Measurements from ENCODE around the gene HM13.
"Not testable (repeated sequence)": the region's sequence is repeated elsewhere in the genome, so short reads cannot be mapped to it uniquely, and the experiment has no call there.

HM13 gene

GRCh38 chr20:31543966-31544598, 29.8 kb downstream of the HM13 start:
- FAIRE-seq: no peak

DNA sequence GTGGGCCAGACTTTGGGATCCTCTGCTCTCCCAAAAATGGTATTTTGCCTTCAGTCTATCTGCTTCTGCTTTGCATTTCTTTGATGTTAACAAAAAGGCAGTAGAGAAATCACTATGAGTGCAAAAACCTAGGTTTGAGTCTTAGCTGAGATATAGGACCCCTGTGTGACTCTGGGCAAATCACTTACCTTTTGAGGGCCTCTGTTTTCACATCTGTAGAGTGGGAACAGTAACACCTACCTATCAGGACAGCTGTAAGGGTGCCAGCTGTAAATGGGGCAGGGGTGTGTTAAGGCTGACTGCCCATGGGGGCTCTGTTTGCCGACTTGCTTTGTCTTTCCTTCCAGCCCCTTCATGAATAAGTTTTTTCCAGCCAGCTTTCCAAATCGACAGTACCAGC, 30.4 kb downstream of the HM13 start:
- FAIRE-seq: no peak

DNA sequence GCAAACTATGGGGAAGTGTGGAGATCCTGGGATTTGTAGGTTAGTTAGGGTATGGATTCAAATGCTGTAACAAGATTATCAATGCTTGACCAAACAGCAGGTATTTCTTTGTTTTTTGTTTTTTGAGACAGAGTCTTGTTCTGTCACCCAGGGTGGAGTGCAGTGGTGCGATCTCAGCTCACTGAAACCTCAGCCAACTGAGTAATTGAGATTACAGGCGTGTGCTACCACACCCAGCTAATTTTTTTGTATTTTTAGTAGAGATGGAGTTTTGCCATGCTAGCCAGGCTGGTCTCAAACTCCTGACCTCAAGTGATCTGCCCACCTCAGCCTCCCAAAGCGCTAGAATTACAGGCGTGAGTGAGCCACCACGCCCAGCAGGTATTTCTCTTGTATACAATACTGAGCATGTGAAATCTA, 31.4 kb downstream of the HM13 start:
- not testable (repeated sequence) for FAIRE-seq

DNA sequence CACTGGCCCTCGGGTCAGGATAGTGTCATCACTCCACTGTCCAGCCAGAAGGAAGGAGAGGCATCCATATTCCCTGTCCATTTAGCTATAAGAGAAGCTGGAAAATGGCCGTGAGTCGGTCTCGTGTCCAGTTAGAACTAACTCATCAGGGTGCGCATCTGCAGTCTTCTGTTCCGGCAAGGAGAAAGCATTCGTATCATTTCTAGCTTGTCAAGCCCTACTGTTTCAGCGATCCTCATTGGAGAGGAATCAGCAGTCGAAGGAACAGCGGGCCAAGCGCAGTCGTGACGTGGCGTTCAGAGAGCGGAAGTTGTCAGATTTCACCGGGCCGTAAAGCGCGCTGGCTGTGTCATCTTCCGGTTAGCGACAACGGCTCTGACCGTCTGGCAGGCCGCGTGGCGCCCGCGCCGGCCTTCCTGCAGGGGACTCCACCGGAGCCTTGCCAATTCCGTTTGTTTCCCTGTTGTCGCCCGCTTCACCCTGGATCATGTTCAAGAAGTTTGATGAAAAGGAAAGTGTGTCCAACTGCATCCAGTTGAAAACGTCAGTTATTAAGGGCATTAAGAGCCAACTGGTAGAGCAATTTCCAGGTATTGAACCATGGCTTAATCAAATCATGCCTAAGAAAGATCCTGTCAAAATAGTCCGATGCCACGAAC, 32.9 kb downstream of the HM13 start:
- FAIRE-seq: no peak

DNA sequence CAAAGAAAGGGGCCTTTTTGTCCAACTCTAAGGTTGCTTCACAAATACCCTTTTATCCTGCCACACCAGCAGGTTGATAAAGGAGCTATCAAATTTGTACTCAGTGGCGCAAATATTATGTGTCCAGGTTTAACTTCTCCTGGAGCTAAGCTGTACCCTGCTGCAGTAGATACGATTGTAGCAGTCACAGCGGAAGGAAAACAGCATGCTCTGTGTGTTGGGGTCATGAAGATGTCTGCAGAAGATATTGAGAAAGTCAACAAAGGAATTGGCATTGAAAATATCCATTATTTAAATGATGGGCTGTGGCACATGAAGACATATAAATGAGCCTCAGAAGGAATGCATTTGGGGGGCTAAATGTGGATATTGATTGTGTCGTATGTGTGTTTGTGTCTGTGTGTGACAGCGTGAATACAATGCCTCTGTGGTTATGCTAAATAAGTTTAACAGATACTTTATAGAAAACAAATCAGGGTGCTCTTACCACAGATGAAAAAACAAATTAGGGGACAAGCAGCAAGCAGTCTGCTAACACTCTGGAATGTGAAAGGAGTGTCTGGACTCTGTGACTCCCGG, 33.6 kb downstream of the HM13 start:
- FAIRE-seq: no peak

DNA sequence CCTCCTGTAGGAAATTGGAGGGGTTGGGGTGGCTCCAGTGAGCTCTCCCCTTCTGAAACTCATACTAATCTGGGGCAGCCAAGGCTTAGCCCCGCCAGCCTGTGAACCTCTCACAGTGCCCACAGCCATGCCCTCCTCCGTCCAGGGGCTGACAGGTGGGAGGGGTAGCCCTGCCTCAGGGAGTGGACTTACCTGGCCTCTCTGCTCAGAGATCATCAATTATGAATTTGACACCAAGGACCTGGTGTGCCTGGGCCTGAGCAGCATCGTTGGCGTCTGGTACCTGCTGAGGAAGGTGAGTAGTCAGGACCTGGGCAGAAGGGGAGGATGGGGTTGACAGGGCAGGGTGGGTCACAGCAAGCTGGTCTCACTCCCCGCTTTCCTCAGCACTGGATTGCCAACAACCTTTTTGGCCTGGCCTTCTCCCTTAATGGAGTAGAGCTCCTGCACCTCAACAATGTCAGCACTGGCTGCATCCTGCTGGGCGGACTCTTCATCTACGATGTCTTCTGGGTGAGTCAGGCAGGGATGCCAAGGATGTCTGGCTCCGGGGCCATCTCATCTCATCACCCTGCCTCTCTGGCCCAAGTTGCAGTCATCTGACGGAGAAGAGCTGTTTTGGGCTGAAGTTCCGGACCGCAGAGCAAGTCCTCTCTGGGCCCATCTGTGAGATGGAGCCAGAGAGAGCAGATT, 34.7 kb downstream of the HM13 start:
- no peak for FAIRE-seq

DNA sequence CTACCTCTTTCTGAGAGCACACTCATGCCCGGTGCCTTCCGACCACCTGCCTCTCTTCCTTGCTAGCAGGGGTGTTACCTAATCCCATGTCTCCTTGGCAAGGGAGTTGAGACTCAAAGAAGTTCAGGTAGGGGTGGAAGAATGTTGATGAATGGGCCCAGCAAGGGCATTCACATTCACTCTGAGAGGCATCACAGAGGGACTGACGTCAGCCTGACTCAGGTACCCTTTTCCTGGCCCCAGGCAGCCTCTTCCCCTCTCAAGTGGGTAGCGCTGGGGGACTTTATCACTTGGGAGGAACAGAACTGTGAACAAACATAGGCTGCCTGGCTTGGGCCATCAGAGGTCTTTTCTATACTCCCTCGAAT, 35.3 kb downstream of the HM13 start:
- FAIRE-seq: no peak

- FAIRE-seq: no peak
Observed at GRCh38 chr20:31550099-31550498, 35.9 kb downstream of the HM13 start.

DNA sequence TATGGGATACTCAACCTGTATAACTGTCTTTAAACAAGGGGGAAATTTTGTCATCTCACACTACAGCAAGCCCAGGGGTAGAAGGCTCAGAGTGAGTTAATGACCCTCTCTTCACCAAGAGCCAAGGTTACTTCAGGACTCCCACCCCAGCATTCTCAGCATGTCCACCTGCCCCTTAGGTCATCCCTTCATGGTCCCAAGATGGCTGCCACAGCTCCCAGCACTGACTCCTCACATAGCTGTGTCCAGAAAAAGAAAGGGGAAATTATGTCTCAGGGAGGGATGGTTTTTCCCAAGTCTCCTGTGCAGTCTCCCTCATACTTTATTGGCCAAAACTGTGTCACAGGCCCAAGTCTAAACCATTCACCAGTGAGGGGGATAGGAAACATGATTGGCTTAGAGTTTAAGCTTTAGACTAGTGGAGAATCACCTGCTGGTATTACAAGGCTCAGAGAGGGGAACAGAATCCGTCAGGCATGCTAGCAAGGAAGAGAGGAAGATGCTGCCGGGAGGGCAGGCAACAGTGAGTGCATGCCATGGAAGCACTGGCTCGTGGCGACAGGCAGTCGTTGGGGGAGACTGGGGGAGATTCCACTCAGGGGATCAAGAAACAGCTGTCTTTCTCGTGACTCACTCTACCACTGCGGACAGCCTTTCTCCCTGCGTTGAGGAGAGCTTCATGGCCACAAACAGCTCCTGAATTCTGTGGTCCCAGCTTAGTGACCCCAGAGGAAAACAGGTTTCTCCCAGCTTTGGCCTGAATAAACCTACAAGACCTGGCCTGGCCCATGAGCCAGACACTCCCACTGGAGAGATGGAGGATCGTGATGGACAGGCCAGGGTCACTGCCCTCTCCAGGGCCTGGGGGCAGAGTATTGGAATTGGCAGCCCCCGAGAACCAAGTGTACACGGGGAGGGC, 37.2 kb downstream of the HM13 start:
- FAIRE-seq: no peak

- no peak for FAIRE-seq
Observed at GRCh38 chr20:31555203-31555775, 41.0 kb downstream of the HM13 start.

GRCh38 chr20:31559704-31560093, 45.5 kb downstream of the HM13 start:
- no peak for FAIRE-seq

DNA sequence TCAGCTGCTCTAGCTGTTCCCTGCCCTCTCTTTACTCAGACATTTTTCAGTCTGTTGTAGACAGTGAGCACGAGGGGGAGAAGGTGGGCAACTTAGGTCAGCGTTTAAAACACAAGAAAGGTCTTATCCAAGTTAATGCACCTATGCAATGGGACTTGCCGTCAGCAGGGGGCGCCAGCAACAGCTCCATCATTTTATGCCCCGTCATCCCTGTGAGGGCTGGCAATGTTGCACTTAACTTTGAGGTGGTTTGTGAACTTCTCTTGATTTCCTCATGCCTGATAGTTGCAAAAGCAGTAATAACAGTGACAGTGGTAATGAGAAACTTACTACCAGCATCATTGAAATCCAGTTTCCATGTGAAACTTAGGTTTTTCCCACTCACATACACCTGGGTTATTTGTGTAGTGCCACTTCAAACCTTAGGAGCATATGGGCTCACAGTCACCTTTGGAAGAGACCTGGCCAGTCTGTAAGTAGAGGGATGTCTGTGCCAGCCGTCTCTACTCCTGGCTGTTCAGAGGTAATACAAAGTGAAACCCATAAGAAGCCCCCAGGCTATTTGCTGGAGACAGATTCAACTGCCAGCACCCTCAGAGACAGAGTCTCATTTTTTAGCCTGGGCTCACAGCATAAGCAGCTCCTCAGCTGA, 46.0 kb downstream of the HM13 start:
- FAIRE-seq: no peak

- no peak for FAIRE-seq
Observed at GRCh38 chr20:31560746-31561598, 46.7 kb downstream of the HM13 start.

DNA sequence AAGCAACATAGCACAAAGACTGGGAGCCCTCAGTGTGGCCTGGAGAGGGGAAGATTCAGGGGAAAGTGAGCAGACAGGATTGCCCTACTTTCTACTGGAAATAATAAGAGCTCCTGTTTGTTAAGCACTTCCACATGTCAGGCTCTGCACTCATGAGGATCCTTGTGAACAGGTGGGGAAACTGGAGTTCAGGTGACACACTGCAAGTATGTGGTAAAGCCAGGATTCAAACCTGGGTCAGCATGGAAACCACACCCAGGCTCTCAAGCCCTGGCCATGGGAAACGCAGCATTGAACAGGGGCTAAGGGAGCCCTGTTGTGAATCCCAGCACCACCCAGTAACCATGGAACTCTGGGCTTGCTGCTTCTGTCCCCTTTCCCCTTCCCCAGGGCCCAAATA, 48.0 kb downstream of the HM13 start:
- FAIRE-seq: no peak

- FAIRE-seq: no peak
Observed at GRCh38 chr20:31564284-31564683, 50.0 kb downstream of the HM13 start.

DNA sequence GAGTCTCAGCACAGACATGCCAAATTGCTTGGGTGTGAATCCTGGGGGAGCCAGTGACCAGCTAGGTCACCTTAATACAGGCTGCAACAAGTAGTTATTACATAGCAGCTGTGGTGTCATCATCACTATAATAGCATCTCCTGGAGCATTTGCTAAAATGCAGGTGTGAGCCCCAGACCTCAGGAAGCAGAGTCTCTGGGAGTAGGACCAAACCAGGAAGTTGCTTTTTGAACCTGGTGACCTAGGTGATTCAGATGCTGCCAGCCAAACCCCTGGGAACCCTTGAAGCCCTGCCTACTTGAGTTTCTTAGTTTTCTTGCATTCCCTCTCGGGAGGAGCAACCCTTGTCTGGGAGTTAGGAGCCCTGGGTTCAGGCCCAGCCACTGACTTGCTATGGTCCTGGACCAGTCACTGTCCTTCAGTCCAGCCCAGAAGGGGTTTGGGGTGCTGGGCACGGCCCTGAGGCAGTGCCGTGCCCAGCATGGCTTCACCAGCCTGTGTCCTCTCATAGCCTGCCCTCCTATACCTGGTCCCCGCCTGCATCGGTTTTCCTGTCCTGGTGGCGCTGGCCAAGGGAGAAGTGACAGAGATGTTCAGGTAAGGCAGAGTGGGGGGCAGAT, 51.6 kb downstream of the HM13 start:
- FAIRE-seq: no peak

- FAIRE-seq: no peak
Observed at GRCh38 chr20:31566319-31566657, 52.0 kb downstream of the HM13 start.

GRCh38 chr20:31566658-31567379, 52.6 kb downstream of the HM13 start:
- FAIRE-seq: no peak

GRCh38 chr20:31567380-31567720, 53.1 kb downstream of the HM13 start:
- no peak for FAIRE-seq

All from A204.1 (cell line).